Measurements from ENCODE around the gene PCYOX1L.

The PCYOX1L gene

DNA sequence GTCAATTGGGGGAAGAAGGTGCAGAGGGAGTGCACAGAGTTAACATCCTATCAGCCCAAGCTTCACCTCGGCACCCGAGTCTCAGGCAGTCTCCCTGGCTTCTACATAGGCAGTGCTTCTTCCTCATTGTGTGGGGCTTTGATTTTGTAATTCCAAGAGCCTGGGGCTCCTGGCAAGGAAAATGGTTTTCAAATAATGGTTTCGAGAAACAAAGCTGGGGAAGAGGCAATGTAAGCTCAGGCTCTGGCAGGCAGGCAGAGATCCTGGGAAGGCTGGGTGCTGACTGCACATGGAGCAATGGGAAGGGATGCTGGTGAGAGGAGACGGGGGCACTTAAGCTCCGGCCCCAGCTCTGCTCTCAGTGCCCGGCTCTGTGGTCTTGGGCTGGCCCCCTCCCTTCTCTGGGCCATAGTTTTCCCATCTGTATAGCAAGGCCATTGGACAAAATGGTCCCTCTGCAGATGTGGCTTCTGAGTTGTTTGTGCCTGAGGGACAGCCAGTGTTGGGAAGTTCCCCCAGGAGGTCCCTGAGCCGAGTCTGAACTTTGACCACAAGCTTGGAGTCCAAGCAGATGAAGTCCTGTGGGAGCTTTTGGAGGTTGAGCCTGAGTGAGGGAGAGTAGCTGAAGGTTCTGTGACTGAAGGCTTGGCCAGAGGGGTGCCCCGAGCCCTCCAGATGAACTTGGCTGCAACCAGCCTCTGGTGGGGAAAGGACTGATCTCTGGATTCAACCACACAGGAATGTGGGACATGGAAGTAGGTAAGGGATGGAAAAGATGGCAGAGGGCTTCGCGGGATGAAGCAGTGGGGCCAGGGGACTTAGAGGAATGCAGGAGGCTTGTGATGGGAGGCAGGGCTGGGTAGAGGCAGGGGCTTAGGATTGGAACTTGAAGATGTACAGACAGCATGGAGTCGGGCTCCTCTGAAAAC is 49.7 kb downstream of the PCYOX1L start:
- DNase-seq (ENCODE audit: low read depth) = no peak

DNA sequence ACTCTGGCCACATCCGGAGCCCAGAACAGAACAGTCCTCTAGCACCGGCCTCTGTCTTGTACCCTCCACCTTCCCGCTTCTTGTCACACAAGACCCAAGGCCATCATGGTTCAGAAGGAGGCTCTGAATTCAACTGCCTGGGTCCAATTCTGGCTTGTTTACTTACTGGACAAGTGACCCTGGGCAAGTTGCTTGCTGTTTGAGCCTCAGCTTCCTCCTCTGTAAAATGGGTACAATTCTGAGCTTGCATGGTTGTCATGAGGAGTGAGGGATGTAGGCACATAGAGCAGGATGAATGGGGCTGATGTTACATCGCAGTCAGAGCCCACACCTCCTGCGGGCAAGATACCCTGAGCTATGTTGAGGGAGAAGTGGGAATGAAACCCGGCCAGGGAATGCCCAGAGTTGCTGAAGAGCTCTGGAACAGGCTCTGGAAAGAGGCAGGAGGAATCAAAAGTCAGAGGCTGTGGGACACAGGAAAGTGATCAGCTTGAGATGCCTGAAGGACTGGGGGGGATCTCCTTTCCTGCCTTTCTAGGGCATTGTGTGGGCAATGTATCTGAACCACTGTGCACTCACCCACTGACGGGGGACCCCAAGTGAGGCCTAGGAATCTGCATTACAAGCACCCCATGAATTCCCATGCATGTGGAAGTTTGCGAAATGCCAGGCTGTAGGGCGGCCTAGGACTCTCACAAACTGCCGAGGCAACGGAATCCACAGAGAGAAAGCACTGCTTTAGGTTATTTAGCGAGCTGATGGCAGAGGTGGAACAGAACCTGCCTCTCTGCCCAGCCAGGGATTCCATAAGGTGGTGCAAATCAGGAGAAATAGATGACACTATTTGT is 50.6 kb downstream of the PCYOX1L start:
- no peak for DNase-seq (ENCODE audit: low read depth)

DNA sequence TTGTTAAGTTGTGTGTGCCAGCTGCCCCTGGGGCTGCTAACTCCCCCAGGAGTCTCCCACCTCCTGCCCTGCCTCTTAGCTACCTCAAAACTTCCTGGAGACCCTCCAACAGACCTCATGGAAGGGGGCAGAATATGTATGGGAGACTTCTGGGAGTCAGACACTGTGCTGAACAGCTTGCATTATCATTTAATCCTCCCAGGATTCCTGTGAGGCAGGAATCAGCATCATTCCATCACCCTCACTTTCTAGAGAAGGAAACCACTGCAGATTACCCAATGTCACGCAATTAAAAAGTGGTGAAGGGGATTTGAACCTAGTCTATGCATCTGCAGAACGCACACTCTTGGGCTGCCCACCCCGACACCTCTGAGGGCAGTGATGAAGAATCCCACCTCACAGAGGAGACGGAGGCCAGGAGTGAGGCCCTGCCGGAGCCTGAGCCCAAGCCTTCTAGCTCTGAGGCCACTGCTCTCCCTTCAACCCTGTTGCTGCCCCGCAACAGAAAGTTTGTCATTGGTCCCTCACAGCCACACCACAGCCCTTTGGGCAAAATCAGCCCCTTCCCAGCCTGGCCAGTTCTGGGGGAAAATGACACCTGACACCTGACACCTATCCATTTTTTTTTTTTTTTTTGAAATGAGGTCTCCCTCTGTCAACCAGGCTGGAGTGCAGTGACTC is 51.6 kb downstream of the PCYOX1L start:
- no peak for DNase-seq (ENCODE audit: low read depth)

DNA sequence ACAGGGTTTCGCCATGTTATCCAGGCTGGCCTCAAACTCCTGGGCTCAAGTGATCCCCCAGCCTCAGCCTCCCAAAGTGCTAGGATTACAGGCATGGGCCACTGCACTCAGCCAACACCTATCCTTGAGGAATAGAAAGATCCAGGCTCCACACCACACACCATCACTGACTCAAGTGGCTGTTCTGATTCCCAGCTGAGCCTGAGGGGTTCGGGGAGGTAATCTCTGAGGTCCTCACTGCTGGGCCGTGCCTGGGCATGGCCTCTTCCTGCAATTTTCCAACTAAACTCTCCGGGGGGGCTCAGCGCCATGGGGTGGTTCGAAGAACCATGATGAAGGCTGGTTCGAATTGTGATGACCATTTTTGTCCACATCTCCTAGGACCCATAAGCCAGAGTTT is 52.2 kb downstream of the PCYOX1L start:
- DNase-seq (ENCODE audit: low read depth) = no peak

DNA sequence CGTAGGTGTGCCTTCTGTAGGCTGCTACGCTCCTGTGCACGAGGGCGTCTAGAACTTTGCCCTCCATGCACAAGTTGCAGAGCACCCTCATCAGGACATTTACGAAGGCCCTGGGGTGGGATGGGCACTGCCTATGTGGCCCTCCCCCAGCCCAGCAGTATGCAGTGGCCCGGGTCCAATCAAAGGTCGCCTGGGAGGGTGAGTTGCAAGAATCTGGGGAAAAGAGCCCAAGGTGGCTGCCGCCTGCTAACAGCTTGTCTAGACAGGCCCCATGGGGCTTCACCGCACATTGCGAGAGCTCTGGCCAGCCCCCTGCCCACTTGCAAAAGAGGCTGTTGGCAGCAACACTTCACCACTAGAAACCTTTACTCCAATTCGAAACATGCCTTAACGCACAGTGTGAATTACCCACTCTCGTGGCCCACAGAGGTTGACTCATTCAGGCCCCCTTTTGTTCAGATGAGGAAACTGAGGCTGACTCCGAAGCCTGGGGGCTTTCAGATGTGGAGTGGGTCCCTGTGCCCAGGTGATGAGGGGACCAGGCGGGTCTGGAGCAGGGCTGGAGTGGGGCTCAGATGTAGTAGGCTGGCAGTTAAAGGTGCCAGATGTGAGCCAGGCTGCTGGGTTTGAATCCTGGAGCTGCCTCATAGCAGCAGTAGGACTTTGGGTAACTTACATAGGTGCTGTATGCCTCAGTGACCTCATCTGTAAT is 53.0 kb downstream of the PCYOX1L start:
- DNase-seq (ENCODE audit: low read depth) = no peak

DNA sequence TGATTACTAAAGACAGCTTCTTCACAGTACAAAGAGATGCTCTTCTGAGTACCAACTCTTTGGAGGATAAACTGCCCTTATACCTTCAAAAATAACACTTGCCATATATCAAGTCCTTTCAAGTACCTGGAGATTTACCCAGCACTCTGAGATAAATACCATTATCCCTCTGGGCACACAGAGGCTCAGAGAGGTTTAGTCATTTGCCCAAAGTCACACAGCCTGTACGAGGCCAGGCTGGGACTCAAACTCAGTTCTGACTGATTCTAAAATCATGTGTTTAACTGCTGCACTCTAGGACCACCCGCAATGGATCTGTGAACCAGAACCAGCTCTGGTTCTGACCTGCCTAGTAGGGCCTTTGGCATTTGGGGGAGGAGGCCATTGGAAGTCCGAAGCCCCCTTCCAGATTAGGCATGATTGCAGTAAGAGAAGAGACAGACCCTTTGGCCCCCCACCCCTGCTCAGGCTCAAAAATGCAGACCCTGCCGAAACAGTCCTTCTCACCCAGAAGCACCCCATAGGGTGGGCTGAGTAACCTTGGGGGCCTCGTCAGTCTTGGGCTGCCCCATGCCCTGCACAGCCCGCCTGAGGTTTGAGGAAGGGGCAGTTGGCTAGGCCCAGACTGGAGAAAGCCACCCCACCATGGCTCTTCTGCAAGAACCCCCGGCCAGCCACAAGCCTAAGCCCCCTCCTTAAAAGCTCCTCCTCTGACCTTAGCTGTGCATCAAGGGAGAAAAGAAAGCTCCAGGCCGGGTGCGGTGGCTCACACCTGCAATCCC is 54.1 kb downstream of the PCYOX1L start:
- DNase-seq (ENCODE audit: low read depth) = no peak

DNA sequence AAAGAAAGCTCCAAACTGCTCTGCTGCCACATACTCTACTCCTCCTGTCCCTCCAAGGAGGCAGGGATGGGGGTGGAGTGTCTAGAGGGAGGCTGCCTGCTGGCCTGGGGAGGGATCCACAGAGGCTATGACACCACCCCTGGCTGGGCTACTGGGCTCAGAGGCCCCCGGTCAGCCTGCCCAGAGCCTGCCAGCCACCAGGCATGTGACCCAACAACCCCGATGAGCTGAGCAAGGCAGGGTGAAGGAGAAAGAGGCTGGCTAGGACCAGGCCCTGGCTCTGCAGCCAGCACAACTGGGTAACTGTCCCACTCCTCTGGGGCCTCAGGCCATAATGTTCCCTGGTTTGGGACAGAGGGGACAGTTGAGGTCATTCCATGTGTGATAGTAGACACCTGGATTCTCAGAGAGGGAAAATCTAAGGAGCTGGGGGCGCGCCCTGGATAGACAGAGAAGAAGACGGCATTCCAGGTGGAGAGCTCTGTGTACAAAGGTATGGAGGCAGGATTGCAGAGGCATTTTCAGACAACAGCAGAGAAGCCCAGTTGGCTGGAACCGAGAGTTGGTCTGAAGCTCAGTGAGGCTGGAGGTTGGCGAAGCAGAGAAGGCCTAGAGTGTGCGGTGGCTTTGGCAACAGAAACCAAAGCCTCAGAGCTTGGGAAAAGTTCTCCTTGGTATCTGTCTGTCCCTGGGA is 55.1 kb downstream of the PCYOX1L start:
- DNase-seq (ENCODE audit: low read depth) = no peak

DNA sequence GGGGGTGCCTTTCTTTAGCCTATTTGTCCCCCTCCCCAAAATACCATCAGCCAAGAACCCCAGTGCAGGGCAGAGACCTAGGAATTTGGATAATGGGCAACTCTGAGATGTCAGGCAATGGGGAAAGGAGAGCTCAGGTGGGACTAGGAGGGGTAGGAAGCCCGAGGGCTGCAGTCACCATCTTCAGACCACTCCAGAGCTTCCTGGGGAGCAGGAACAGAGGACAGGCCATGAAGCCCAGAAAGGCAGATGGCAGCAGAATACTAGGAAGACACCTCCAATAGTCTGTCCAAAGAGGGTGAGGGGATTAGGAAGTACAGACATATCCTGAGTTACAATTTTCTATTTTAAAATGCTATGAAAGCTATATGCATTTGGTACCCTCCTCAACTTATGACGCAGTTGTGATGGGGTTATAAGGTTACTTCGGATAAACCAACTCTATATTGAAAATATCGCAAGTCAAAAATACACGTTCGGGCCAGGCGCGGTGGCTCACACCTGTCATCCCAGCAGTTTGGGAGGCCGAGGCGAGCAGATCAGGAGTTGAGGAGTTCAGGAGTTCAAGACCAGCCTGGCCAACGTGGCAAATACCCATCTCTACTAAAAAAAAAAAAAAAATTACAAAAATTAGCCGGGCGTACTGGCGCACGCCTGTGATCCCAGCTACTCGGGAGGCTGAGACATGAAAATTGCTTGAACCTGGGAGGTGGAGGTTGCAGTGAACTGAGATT is 55.8 kb downstream of the PCYOX1L start:
- no peak for DNase-seq (ENCODE audit: low read depth)

DNA sequence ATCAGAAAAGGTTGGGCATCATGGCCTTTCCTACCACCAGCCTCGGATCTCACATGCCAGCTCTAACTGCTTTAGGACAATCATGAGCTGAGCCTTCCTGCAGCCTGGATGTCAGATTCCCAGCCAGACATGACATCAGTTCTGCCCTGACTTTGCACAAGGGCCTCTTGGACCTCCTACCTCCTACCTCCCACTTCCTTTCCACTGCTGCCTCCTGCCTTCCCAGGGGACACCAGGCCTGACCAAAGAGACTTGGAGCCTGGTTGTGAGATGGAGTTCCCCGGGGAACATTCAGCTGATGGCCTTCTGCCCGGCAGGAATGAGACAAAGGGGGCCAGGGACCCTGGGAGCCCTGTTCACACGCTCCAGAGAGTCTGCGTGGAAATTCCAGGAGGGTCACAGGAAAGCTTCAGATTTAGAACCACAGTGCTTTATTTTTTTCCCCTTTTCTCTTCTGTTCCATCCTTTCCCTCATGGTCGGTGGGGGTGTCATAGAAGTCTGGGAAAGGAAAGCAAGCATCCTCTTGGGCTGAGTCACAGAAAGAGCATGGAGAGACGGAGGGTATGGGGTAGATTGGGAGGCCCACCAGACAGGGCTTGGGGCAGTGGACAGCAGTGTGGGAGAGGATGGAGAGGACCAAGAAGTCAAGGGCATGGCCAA is 56.7 kb downstream of the PCYOX1L start:
- DNase-seq (ENCODE audit: low read depth) = no peak

DNA sequence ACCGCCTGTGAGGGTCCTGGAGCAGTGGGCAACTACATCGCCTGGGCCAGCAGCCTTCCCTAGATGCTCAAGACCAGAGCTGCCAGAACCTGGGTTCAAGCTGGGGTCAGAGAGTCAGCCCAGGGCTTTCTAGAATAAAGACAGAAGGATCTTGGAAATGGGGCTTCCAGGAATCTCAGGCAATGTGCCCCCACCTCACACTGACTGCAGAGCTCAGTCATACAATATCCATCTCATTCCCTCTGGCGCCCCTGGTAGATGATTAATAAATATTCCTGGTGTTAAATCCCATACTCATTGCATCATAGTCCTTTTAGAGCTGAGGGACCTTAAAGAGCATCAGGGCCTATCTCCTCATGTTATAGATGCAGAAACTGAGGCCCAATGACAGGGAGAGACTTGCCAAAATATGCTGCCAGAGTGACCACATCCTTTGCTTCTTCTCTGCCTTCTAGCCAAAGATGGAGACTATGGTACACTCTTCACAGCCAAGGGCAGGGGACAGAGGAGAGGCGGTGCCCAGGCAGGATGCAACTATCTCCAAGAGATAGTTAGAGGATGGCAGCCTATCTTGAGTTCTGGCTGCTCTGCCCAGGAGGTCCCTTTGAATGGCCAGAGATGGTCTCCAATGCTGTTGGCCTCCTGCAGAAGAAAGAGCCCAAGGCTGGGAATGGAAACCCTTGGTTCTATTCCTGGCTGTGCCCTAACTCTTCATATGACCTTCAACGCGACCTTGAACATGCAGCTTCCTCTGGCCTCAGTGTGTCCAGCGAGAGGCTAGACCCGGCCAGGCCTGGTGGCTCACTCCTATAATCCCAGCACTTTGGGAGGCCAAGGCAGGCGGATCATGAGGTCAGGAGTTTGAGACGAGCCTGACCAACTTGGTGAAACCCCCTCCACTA is 57.5 kb downstream of the PCYOX1L start:
- no peak for DNase-seq (ENCODE audit: low read depth)

DNA sequence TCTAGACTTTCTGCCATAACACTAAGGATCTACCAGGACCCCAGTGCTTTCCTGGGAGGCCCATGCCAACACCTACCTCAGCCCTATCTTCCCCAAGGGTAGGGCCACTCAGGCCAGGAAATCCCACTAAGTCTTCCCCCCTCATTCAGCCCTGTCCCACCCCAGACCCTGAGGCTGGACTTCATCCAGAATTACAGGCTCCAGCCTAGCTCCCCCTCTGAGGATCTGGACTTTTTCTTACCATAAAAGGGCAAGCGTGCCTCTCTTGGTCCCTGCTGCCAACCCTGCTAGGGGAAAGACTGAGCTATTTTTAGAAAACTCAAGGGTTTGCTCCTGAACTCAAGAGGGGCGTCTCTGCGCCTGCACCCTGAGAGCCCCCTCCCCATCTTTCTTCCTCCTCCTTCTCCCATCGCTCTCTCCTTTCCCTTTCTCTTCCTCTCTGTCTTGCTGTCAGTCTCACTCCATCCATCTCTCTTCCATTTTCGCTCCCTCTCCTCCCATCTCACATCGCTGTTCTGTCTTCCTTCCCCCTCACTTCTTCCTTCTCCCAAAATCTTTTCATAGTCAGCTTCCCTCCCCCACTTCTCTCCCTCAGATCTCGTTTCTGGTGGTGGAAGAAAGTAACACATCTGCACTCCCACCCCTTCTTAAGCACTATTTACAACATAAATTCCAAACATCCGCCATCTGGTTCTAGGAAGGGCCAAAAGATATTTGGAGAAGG is 59.3 kb downstream of the PCYOX1L start:
- no peak for DNase-seq (ENCODE audit: low read depth)

DNA sequence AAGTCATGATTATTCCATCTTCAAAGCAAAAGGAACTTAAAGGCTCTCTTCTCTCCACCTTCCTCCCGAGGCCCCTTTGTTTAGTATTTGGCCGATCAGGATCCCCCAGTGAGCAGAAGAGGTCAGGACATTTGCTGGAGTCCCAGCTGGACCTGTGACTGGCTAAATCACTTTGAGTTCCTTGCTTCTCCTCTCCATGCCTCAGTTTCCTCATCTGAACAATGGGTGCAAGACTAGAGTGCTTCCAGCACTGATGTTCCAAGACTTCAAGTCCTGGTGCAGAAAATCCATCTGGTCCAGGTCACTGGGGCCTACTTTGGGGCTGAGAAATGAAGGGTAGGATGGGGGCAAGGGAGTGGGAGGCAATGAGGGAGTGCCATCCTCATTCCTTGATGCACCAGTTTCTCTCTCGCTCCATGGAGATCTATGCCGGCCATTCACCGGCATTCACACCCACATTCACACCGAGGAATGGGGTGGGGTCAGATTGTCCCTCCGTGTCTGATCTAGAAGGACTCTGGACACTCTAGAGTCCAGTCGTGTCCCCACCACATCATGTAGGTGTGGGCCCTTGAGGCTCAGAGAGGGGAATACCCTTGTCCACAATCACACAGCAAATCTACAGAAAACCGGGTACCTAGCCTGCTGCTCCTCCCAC is 60.0 kb downstream of the PCYOX1L start:
- no peak for DNase-seq (ENCODE audit: low read depth)

DNA sequence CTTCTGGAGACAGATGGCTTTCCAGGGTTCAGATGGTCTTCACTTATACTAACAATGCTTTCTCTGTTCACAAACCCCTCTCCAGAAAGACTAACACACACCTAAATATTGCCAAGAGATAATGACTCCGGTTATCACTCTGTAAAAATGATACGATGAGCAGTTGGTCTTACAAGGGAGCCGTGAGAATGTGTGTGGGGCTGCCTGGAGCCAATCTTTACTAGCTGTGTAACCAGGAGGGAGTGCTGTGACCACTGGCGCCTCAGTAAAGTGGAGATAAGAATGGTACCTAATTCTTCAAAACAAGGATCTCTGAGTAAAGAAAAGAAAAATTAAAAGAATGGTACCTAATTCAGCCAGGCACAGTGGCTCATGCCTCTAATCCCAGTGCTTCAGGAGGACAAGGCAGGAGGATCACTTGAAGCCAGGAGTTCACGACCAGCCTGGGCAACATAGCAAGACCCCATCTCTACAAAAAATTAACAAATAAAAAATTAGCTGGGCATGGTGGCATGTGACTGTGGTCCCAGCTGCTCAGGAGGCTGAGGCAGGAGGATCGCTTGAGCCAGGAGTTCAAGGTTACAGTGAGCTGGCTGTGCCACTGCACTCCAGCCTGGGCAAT is 61.2 kb downstream of the PCYOX1L start:
- DNase-seq (ENCODE audit: low read depth) = no peak

Measured in non-pigmented ciliary epithelial cell (primary cell).